Epithelial cell of proximal tubule (primary cell): Measurements from ENCODE around the gene SOBP. TPM values are rescaled to one million over a fixed set of nuclear protein-coding genes. Genes with fewer than 3 reads are reported as not detected.
A peak's percentile ranks its signal among the peaks of the same experiment; 100 is the strongest.

Source experiments
- DNase-seq: peaks from one replicate; pipeline ENCODE4 v3.0.0-alpha.2; 2011; ENCODE audit warnings: low read depth
- H3K4me3 ChIP-seq: 2 replicates; pipeline ENCODE4 v1.5.1; 2011; ENCODE audit warnings: low read depth, mild to moderate bottlenecking, low read length
- CTCF ChIP-seq: conservative IDR thresholded peaks from 2 replicates; pipeline ENCODE4 v1.5.1; 2012; ENCODE audit warnings: low read depth, mild to moderate bottlenecking, low read length
- total RNA-seq: library from RNA; depleted of rRNA; stranded (reverse); fragments of >200 nt; gene quantifications from 2 replicates; pipeline ENCODE4 v1.2.3, GENCODE V29; 2015

The SOBP gene
- total RNA-seq, 1 donor from 2014 or later, result 2.5 TPM

GRCh38 chr6:107572886-107573285, 83.0 kb downstream of the SOBP start:
- DNase-seq, result no peak
- no peak for TF ChIP-seq CTCF
- no peak overlapping the region for H3K4me3 ChIP-seq

GRCh38 chr6:107574856-107575255, 84.9 kb downstream of the SOBP start:
- no peak overlapping the region for H3K4me3 ChIP-seq
- TF ChIP-seq CTCF, result no peak
- no peak for DNase-seq

- H3K4me3 ChIP-seq, result no peak overlapping the region
- DNase-seq, result peak; percentile 92
- TF ChIP-seq CTCF, result no peak
Measured at GRCh38 chr6:107576852-107577251, 86.9 kb downstream of the SOBP start.

GRCh38 chr6:107578642-107579341, 88.9 kb downstream of the SOBP start:
- TF ChIP-seq CTCF, result no peak
- no peak for DNase-seq

GRCh38 chr6:107579456-107580056, 89.6 kb downstream of the SOBP start:
- no peak for DNase-seq
- no peak overlapping the region for H3K4me3 ChIP-seq
- TF ChIP-seq CTCF, result no peak

More at GRCh38 chr6:107578642-107579341, 88.9 kb downstream of the SOBP start:
- H3K4me3 ChIP-seq, result no peak overlapping the region

GRCh38 chr6:107582086-107582485, 92.2 kb downstream of the SOBP start:
- DNase-seq, result no peak
- no peak overlapping the region for H3K4me3 ChIP-seq
- no peak for TF ChIP-seq CTCF

- DNase-seq, result no peak
- no peak for TF ChIP-seq CTCF
- no peak overlapping the region for H3K4me3 ChIP-seq
Measured at GRCh38 chr6:107584726-107585125, 94.8 kb downstream of the SOBP start.
